Measurements from ENCODE around the gene SOD2.

- TF ChIP-seq CTCF (IDR thresholded peaks at IDR 0.05; ENCODE audit: borderline replicate concordance, extremely low read depth, low read length, poor library complexity, severe bottlenecking), result no peak
- no peak for TF ChIP-seq EZH2 (IDR thresholded peaks at IDR 0.05; ENCODE audit: borderline replicate concordance, low read depth, low read length, severe bottlenecking)
Measured at GRCh38 chr6:159714404-159714803, 21.4 kb upstream of the SOD2 start.
